Rectal smooth muscle tissue (tissue), 1 donor: ENCODE results near the gene ZMIZ2.
"Not testable (repeated sequence)": the region's sequence is repeated elsewhere in the genome, so short reads cannot be mapped to it uniquely, and the experiment has no call there.

ENCODE experiments used
- H3K27ac ChIP-seq: one replicate; pipeline ENCODE4 v1.7.0; 2013; ENCODE audit warnings: low read depth, low read length, inconsistent platforms
- H3K27me3 ChIP-seq: one replicate; pipeline ENCODE4 v1.7.0; 2013; ENCODE audit warnings: low read length; ENCODE audit not compliant: control insufficient read depth, insufficient read depth
- H3K36me3 ChIP-seq: one replicate; pipeline ENCODE4 v1.7.0; 2013; ENCODE audit warnings: low read length; ENCODE audit not compliant: control insufficient read depth, insufficient read depth
- H3K4me1 ChIP-seq: one replicate; pipeline ENCODE4 v1.7.0; 2013; ENCODE audit warnings: low read length; ENCODE audit not compliant: control insufficient read depth, insufficient read depth
- H3K4me3 ChIP-seq: one replicate; pipeline ENCODE4 v1.7.0; 2013; ENCODE audit warnings: low read length
- H3K9ac ChIP-seq: one replicate; pipeline ENCODE4 v1.7.0; 2013; ENCODE audit warnings: low read length

The ZMIZ2 gene, protein sequence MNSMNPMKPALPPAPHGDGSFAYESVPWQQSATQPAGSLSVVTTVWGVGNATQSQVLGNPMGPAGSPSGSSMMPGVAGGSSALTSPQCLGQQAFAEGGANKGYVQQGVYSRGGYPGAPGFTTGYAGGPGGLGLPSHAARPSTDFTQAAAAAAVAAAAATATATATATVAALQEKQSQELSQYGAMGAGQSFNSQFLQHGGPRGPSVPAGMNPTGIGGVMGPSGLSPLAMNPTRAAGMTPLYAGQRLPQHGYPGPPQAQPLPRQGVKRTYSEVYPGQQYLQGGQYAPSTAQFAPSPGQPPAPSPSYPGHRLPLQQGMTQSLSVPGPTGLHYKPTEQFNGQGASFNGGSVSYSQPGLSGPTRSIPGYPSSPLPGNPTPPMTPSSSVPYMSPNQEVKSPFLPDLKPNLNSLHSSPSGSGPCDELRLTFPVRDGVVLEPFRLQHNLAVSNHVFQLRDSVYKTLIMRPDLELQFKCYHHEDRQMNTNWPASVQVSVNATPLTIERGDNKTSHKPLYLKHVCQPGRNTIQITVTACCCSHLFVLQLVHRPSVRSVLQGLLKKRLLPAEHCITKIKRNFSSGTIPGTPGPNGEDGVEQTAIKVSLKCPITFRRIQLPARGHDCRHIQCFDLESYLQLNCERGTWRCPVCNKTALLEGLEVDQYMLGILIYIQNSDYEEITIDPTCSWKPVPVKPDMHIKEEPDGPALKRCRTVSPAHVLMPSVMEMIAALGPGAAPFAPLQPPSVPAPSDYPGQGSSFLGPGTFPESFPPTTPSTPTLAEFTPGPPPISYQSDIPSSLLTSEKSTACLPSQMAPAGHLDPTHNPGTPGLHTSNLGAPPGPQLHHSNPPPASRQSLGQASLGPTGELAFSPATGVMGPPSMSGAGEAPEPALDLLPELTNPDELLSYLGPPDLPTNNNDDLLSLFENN

GRCh38 chr7:44748045-44748947 is at the start of gene ZMIZ2:
TSS of gene ZMIZ2 (plus strand) at chr7:44748847. CDS start at chr7:44756250, 7,403 bp downstream.
- Histone ChIP-seq H3K27me3 (no peaks in the 10 kb centered on the region), H3K4me1 (peaks cover 16% of the 10 kb centered on the region), H3K9ac (peak within 1 kb of the TSS; percentile 90), H3K27ac (peak within 1 kb of the TSS; percentile 98), H3K4me3 (peak within 1 kb of the TSS; percentile 92), H3K36me3 (peaks cover 4% of the 10 kb centered on the region)

GRCh38 chr7:44699598-44699997 is 49.0 kb upstream of the ZMIZ2 start:
- H3K27ac ChIP-seq, H3K4me3 ChIP-seq: not testable (repeated sequence)
- H3K36me3 ChIP-seq = peaks cover 50% of the 10 kb centered on the region

DNA sequence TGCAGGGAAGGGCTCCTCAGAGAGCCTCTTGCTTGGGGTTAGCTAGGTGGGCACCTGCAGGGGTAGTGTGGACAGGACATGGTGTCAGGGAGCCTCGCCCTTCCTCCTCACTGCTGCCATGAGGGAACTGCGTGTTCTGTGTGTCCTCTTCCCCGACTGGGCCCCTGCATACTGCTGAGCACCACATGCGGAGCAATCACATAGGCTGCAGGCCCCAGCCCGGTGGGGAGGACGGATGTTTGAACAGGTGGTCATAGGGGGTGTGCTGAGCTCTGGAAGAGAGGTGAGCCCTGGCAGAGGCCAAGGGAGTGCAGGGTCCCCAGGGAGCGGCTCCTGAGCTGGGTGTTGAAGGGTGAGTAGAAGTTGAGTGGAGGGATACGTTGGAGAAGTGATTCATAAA is 48.3 kb upstream of the ZMIZ2 start:
- no peak overlapping the region for H3K4me3 ChIP-seq
- no peaks in the 10 kb centered on the region for H3K4me1 ChIP-seq
- peaks cover 47% of the 10 kb centered on the region for H3K36me3 ChIP-seq
- no peak overlapping the region for H3K9ac ChIP-seq
- no peaks in the 10 kb centered on the region for H3K27me3 ChIP-seq
- H3K27ac ChIP-seq = no peak overlapping the region

More at GRCh38 chr7:44699598-44699997, 49.0 kb upstream of the ZMIZ2 start:
- not testable (repeated sequence) for H3K9ac ChIP-seq, H3K4me1 ChIP-seq, H3K27me3 ChIP-seq

DNA sequence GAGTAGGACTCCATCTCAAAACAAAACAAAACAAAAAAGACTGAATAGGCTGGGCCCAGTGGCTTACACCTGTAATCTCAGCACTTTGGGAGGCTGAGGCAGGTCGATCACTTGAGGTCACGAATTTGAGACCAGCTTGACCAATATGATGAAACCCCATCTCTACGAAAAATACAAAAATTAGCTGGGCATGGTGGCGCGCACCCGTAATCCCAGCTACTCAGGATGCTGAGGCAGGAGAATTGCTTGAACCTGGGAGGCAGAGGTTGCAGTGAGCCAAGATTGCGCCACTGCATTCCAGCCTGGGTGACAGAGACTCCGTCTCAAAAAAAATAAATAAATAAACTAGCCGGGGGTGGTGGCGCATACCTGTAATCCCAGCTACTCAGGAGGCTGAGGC is 45.3 kb upstream of the ZMIZ2 start:
- H3K36me3 ChIP-seq = peaks cover 37% of the 10 kb centered on the region
- H3K9ac ChIP-seq = not testable (repeated sequence)

GRCh38 chr7:44703921-44704320 is 44.7 kb upstream of the ZMIZ2 start:
- Histone ChIP-seq H3K27ac (no peak overlapping the region), H3K4me3 (no peak overlapping the region), H3K36me3 (peaks cover 40% of the 10 kb centered on the region), H3K27me3 (no peaks in the 10 kb centered on the region), H3K9ac (no peak overlapping the region), H3K4me1 (no peaks in the 10 kb centered on the region)

More for the DNA sequence above, 45.3 kb upstream of the ZMIZ2 start:
- not testable (repeated sequence) for H3K27ac ChIP-seq, H3K27me3 ChIP-seq, H3K4me1 ChIP-seq, H3K4me3 ChIP-seq

- H3K4me3 ChIP-seq = no peak overlapping the region
- no peak overlapping the region for H3K27ac ChIP-seq
- peaks cover 38% of the 10 kb centered on the region for H3K36me3 ChIP-seq
These were observed 43.2 kb upstream of the ZMIZ2 start for GRCh38 chr7:44705434-44705833.

DNA sequence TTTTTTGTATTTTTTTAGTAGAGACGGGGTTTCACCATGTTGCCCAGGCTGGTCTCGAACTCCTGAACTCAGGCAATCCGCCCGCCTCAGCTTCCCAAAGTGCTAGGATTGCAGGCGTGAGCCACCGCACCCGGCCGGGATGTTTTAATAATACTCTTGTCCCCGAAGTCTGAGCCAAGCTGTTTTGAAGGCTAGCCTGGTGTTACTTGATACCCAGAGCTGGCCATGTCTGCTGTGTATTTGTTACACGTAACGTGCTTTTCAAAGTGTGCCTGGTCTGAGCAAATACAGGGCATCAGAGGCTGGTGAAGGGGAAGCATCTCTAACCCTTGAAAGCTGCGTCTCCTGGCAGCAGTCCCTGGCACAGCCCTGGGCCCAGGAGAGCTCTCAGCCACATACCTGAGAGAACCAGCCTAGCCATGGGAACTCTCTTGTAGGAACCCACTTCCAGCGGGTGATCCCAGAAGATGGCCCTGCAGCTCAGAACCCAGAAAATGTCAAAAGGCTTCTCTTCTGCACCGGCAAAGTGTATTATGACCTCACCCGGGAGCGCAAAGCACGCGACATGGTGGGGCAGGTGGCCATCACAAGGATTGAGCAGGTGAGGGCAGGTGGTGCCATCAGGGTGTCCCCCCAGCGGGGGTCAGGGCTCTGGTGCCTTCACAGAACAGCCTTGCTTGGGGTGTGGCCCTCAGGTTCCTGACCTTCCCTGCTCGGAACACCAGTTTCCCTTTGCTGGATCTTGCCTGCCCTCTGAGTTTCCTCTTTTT is 41.7 kb upstream of the ZMIZ2 start:
- Histone ChIP-seq H3K27me3 (no peaks in the 10 kb centered on the region), H3K4me3 (no peak overlapping the region), H3K27ac (no peak overlapping the region), H3K36me3 (peaks cover 24% of the 10 kb centered on the region), H3K4me1 (no peaks in the 10 kb centered on the region), H3K9ac (no peak overlapping the region)

More at GRCh38 chr7:44705434-44705833, 43.2 kb upstream of the ZMIZ2 start:
- Histone ChIP-seq H3K27me3 (no peaks in the 10 kb centered on the region), H3K9ac (no peak overlapping the region), H3K4me1 (no peaks in the 10 kb centered on the region)

GRCh38 chr7:44707558-44708230 is 41.0 kb upstream of the ZMIZ2 start:
- Histone ChIP-seq H3K36me3 (peaks cover 24% of the 10 kb centered on the region), H3K4me1 (no peaks in the 10 kb centered on the region)

DNA sequence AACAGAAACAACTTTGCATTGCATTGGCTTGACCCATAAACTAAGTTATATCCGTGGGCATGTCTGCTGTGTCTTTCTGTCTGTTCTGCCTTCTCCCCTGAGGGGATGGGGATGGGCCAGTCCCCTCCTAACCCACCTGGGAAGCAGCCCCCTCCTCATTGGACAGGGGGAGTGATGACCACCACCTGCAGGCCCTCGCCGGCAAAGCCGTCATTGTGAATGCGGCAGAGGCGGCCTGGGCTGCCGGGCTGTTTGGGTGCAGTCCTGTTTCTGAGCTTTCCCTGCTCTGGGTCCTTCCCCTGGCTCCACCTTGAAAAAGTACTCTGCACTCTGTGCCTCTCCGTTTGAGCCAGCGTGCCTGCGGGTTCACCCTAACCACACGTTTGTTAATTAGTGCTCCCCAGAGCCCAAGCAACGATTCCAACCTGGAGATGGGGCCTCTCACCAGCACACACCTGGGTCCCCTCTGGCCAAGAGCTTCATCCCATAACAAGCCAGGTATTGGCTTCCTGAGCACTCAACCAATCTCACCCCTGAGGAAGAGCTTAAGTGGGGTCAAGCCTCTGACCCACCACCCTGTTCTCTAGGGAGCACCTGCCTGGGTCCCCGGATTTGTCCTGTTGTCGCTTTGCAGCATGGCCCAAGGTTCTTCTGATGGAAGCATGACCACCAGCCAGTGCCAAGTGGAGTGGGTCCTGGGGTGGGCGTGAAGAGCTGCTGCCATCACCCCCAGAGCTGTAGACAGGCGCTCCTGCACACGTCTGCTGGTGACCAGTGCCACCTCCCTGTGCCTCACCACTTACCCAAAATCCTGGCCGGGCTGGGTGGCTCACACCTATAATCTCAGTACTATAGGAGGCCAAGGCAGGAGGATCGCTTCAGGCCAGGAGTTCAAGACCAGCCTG is 39.4 kb upstream of the ZMIZ2 start:
- Histone ChIP-seq H3K4me1 (no peaks in the 10 kb centered on the region), H3K27ac (no peak overlapping the region), H3K36me3 (peaks cover 24% of the 10 kb centered on the region), H3K27me3 (no peaks in the 10 kb centered on the region), H3K4me3 (no peak overlapping the region), H3K9ac (no peak overlapping the region)

More at GRCh38 chr7:44707558-44708230, 41.0 kb upstream of the ZMIZ2 start:
- Histone ChIP-seq H3K4me3 (no peak overlapping the region), H3K27me3 (no peaks in the 10 kb centered on the region), H3K27ac (no peak overlapping the region), H3K9ac (no peak overlapping the region)

DNA sequence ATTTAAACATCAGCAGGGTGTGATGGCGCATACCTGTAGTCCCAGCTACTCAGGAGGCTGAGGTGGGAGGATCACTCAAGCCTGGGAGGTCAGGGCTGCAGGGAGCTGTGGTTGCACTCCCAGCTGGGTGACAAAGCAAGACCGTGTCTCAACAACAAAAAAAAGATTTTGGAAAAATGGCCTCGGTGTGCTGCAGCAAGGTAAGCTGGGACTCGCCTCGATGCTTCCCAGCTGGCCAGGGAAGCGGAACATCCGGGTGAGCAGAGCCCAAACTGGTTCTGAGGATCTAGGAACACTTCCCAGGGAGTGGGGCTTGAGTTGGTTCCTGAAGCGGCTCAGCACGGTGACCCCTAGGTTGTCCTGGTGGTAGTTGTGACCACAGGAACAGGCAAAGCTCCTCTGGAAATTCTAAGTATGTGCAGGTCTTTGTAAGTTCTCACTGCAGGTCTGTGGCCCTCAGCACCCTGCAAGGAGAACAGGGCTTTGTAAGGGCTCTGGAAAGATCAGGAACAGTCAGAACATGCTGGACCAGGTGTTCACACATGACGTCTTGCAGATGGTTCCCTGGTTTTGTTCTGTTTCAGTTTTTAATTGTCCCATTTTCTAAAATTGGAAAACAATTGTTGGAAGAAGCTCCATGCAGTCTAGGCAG is 38.6 kb upstream of the ZMIZ2 start:
- Histone ChIP-seq H3K27me3 (no peaks in the 10 kb centered on the region), H3K36me3 (peaks cover 24% of the 10 kb centered on the region), H3K4me3 (no peak overlapping the region), H3K9ac (no peak overlapping the region), H3K27ac (no peak overlapping the region), H3K4me1 (no peaks in the 10 kb centered on the region)
